ENCODE results near the gene FAM32A. TPM values are rescaled to one million over a fixed set of nuclear protein-coding genes. Genes with fewer than 3 reads are reported as not detected.

Gene FAM32A
- total RNA-seq, 1 experiment from 2014 or later = 141 TPM

- H3K4me3 ChIP-seq (ENCODE audit: low read length) = no peak overlapping the region
- H3K27ac ChIP-seq (ENCODE audit: low read length) = no peak overlapping the region
- H3F3A ChIP-seq (ENCODE audit: low read length, unreplicated experiment) = no peaks in the 10 kb centered on the region
- DNase-seq = no peak
- no peak for TF ChIP-seq EZH2 (IDR thresholded peaks at IDR 0.05; ENCODE audit: low read length, unreplicated experiment)
- TF ChIP-seq EZH2phosphoT487 (IDR thresholded peaks at IDR 0.05; ENCODE audit: borderline replicate concordance, low read length) = no peak
- TF ChIP-seq CTCF (conservative IDR thresholded peaks at IDR 0.05; ENCODE audit: low read depth, low read length) = no peak
- POLR2A ChIA-PET (ENCODE audit: unreplicated experiment) = no interaction called here
- no peaks in the 10 kb centered on the region for H3K9me2 ChIP-seq (replicated peaks; ENCODE audit: low read length)
- no peak for ATAC-seq
- H3K36me3 ChIP-seq (ENCODE audit: low read depth, low read length) = peaks cover 1% of the 10 kb centered on the region; the same call in 1 of the 2 replicates
- H2AFZ ChIP-seq (ENCODE audit: low read length) = no peak overlapping the region
- H3K4me2 ChIP-seq (ENCODE audit: low read length) = no peak overlapping the region
- CTCF ChIA-PET = no interaction called here
- H3K4me1 ChIP-seq (ENCODE audit: insufficient read depth, low read length) = peaks cover 3% of the 10 kb centered on the region; the same call in 1 of the 2 replicates
- no peak overlapping the region for H3K9ac ChIP-seq (ENCODE audit: low read length)
- no TSS peak for BruUV-seq (replicated peaks)
- H4K20me1 ChIP-seq (ENCODE audit: low read length) = no peaks in the 10 kb centered on the region
- no peaks in the 10 kb centered on the region for H3K9me3 ChIP-seq (ENCODE audit: low read length)
- H3K27me3 ChIP-seq (ENCODE audit: low read length) = no peaks in the 10 kb centered on the region
- peaks cover 15% of the 10 kb centered on the region for H3K79me2 ChIP-seq (ENCODE audit: low read length)
- intact Hi-C loops (cut with micrococcal nuclease) = no loop called here
Measured at GRCh38 chr19:16204005-16204294, 18.7 kb downstream of the FAM32A start.

DNA sequence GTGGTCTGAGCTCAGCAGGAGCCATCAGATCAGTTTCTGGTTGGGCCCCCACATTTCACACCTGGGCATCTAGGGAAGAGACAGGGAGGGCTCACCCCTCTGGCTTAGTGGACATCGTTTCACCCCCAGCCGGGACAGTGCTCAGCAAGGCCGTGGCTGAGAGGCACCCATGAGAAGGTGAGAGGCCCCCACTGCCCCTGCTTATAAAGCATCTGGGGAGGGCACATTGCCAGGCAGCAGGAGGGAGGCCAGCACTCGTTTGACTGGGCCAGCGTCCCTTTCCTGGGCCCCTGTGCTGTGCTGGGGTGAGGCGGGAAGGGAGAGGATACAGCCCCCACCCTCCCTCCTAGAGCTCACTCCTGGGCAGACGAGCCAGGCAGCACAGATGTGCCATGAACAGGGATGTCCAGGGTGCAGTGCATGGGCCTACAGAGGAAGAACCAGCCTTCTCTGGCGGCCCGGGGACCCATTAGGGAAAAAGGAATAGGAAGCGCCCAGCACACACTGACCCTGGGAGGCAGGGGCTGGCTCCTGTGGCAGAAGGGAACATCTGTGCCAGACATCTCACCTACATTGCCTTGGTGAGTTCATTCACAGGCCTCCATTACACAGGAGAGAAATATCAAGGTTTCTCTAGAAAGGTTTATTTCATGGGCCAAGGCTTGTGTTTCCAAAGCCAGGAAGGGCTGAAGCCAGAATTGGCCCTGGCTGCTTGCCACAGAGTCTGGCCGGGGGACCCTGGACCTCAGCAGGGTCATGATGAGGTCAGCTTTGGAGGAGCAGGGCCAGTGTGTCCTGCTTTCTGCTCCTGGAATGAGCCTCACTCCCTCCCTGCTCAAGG lies 20.2 kb downstream of the FAM32A start:
- intact Hi-C loops (cut with micrococcal nuclease) = no loop called here
- ATAC-seq (no peak), DNase-seq (no peak)
- Histone ChIP-seq H3K79me2 (ENCODE audit: low read length) (peaks cover under 1% of the 10 kb centered on the region; the same call in 1 of the 2 replicates), H3F3A (ENCODE audit: low read length, unreplicated experiment) (no peaks in the 10 kb centered on the region), H4K20me1 (ENCODE audit: low read length) (no peaks in the 10 kb centered on the region), H3K9me2 (replicated peaks; ENCODE audit: low read length) (no peaks in the 10 kb centered on the region), H3K4me1 (ENCODE audit: insufficient read depth, low read length) (no peaks in the 10 kb centered on the region), H2AFZ (ENCODE audit: low read length) (no peak overlapping the region), H3K36me3 (ENCODE audit: low read depth, low read length) (peaks cover 8% of the 10 kb centered on the region; the same call in 1 of the 2 replicates), H3K4me2 (ENCODE audit: low read length) (no peak overlapping the region), H3K27me3 (ENCODE audit: low read length) (no peaks in the 10 kb centered on the region), H3K9me3 (ENCODE audit: low read length) (no peaks in the 10 kb centered on the region), H3K27ac (ENCODE audit: low read length) (no peak overlapping the region), H3K9ac (ENCODE audit: low read length) (no peak overlapping the region), H3K4me3 (ENCODE audit: low read length) (no peak overlapping the region)
- BruUV-seq (replicated peaks) = no TSS peak
- ChIA-PET POLR2A (ENCODE audit: unreplicated experiment) (no interaction called here), CTCF (no interaction called here)
- TF ChIP-seq EZH2 (IDR thresholded peaks at IDR 0.05; ENCODE audit: low read length, unreplicated experiment) = no peak
- no peak for TF ChIP-seq EZH2phosphoT487 (IDR thresholded peaks at IDR 0.05; ENCODE audit: borderline replicate concordance, low read length)
- TF ChIP-seq CTCF (conservative IDR thresholded peaks at IDR 0.05; ENCODE audit: low read depth, low read length) = no peak

- no peaks in the 10 kb centered on the region for H3K9me2 ChIP-seq (replicated peaks; ENCODE audit: low read length)
- CTCF ChIA-PET = no interaction called here
- H3K4me1 ChIP-seq (ENCODE audit: insufficient read depth, low read length) = no peaks in the 10 kb centered on the region
- H3K4me3 ChIP-seq (ENCODE audit: low read length) = no peak overlapping the region
- H2AFZ ChIP-seq (ENCODE audit: low read length) = no peak overlapping the region
- POLR2A ChIA-PET (ENCODE audit: unreplicated experiment) = no interaction called here
- ATAC-seq = no peak
- no peak overlapping the region for H3K4me2 ChIP-seq (ENCODE audit: low read length)
- intact Hi-C loops (cut with micrococcal nuclease) = no loop called here
- H3K9ac ChIP-seq (ENCODE audit: low read length) = no peak overlapping the region
- no peak for DNase-seq
- no peaks in the 10 kb centered on the region for H3K79me2 ChIP-seq (ENCODE audit: low read length)
- no peak overlapping the region for H3K27ac ChIP-seq (ENCODE audit: low read length)
- no peaks in the 10 kb centered on the region for H4K20me1 ChIP-seq (ENCODE audit: low read length)
- H3F3A ChIP-seq (ENCODE audit: low read length, unreplicated experiment) = no peaks in the 10 kb centered on the region
- H3K27me3 ChIP-seq (ENCODE audit: low read length) = no peaks in the 10 kb centered on the region
- H3K9me3 ChIP-seq (ENCODE audit: low read length) = no peaks in the 10 kb centered on the region
- H3K36me3 ChIP-seq (ENCODE audit: low read depth, low read length) = peaks cover 8% of the 10 kb centered on the region; the same call in 1 of the 2 replicates
- TF ChIP-seq EZH2 (IDR thresholded peaks at IDR 0.05; ENCODE audit: low read length, unreplicated experiment) (no peak), CTCF (conservative IDR thresholded peaks at IDR 0.05; ENCODE audit: low read depth, low read length) (no peak), EZH2phosphoT487 (IDR thresholded peaks at IDR 0.05; ENCODE audit: borderline replicate concordance, low read length) (no peak)
- BruUV-seq (replicated peaks) = no TSS peak
Measured at GRCh38 chr19:16206046-16206605, 20.9 kb downstream of the FAM32A start.

All from PC-3 (cell line).